Nucleus accumbens (tissue), 56 donors: ENCODE results near the gene BCL11A.
A peak's percentile ranks its signal among the peaks of the same experiment; 100 is the strongest.

ENCODE experiments used
- DNase-seq, 56 donors: peaks; one replicate each; lab custom pipeline; 2025; lab: John Stamatoyannopoulos, UW

Gene BCL11A

GRCh38 chr2:60560734-60561644, 7.5 kb upstream of the BCL11A start:
- DNase-seq = no peak

GRCh38 chr2:60559880-60560279, 6.4 kb upstream of the BCL11A start:
- no peak for DNase-seq

GRCh38 chr2:60558536-60558935, 5.1 kb upstream of the BCL11A start:
- DNase-seq = no peak

- DNase-seq = no peak
Measured at GRCh38 chr2:60557486-60557864, 4.0 kb upstream of the BCL11A start.

GRCh38 chr2:60556576-60557485, 3.4 kb upstream of the BCL11A start:
- no peak for DNase-seq

GRCh38 chr2:60556175-60556574, 2.7 kb upstream of the BCL11A start:
- no peak for DNase-seq

GRCh38 chr2:60555783-60556139, 2.3 kb upstream of the BCL11A start:
- no peak for DNase-seq

- DNase-seq = peak in 31 of 56 donors; percentile 16 to 75 (median 48)
Measured at GRCh38 chr2:60555066-60555782, 1.8 kb upstream of the BCL11A start.

- peak in 6 of 56 donors; percentile 37 to 73 (median 58) for DNase-seq
Measured at GRCh38 chr2:60554646-60555065, 1.2 kb upstream of the BCL11A start.

- DNase-seq = peak in 10 of 56 donors; percentile 12 to 59 (median 45)
Measured at GRCh38 chr2:60554074-60554645, 706 bp upstream of the BCL11A start.

GRCh38 chr2:60552851-60553494, 481 bp downstream of the BCL11A start:
- no peak for DNase-seq

GRCh38 chr2:60552078-60552850, 1.2 kb downstream of the BCL11A start:
- DNase-seq = peak in 5 of 56 donors; percentile 26 to 47 (median 31)

GRCh38 chr2:60551240-60552077, 2.0 kb downstream of the BCL11A start:
- DNase-seq = peak in 10 of 56 donors; percentile 9 to 54 (median 26)

- DNase-seq = no peak
Measured at GRCh38 chr2:60550984-60551239, 2.5 kb downstream of the BCL11A start.

- peak in 53 of 56 donors; percentile 28 to 86 (median 69) for DNase-seq
Measured at GRCh38 chr2:60550178-60550983, 3.1 kb downstream of the BCL11A start.

- peak in 2 of 56 donors; percentile 63 to 64 for DNase-seq
Measured at GRCh38 chr2:60549928-60550177, 3.6 kb downstream of the BCL11A start.

- DNase-seq = peak in 7 of 56 donors; percentile 36 to 68 (median 51)
Measured at GRCh38 chr2:60549238-60549927, 4.1 kb downstream of the BCL11A start.
